ENCODE data around the gene RGCC. TPM values are rescaled to one million over a fixed set of nuclear protein-coding genes. Genes with fewer than 3 reads are reported as not detected.
"Not testable (repeated sequence)": the region's sequence is repeated elsewhere in the genome, so short reads cannot be mapped to it uniquely, and the experiment has no call there.

The RGCC gene
- polyA plus RNA-seq = 6.8 TPM

- no peaks in the 10 kb centered on the region for H3K36me3 Mint-ChIP-seq
- peaks cover 39% of the 10 kb centered on the region for H3K27me3 Mint-ChIP-seq
- H3K4me3 Mint-ChIP-seq = peak within 1 kb of the TSS; percentile 74 to 92 (median 87)
- H3K4me1 Mint-ChIP-seq = peaks cover 10 to 19% (median 19%) of the 10 kb centered on the region in 3 donors
- peak within 1 kb of the TSS; percentile 73 to 96 (median 90) for H3K27ac Mint-ChIP-seq
- H3K9me3 Mint-ChIP-seq = no peaks in the 10 kb centered on the region
Measured at GRCh38 chr13:41456768-41457588, at the start of gene RGCC. Gene RGCC, plus strand, starts transcription at chr13:41457550. Its CDS starts 158 bp downstream, at chr13:41457708.

GRCh38 chr13:41408121-41408520 lies 49.2 kb upstream of the RGCC start:
- Mint-ChIP-seq H3K9me3 (no peaks in the 10 kb centered on the region), H3K4me3 (no peak overlapping the region), H3K4me1 (no peaks in the 10 kb centered on the region), H3K27ac (no peak overlapping the region), H3K36me3 (no peaks in the 10 kb centered on the region), H3K27me3 (peaks cover 4% of the 10 kb centered on the region)

GRCh38 chr13:41408746-41409145 lies 48.6 kb upstream of the RGCC start:
- peaks cover 4% of the 10 kb centered on the region for H3K27me3 Mint-ChIP-seq
- no peaks in the 10 kb centered on the region for H3K9me3 Mint-ChIP-seq
- no peaks in the 10 kb centered on the region for H3K4me1 Mint-ChIP-seq
- H3K4me3 Mint-ChIP-seq = no peak overlapping the region
- H3K27ac Mint-ChIP-seq = no peak overlapping the region
- H3K36me3 Mint-ChIP-seq = no peaks in the 10 kb centered on the region

- H3K36me3 Mint-ChIP-seq = no peaks in the 10 kb centered on the region
- no peak overlapping the region for H3K4me3 Mint-ChIP-seq
- H3K9me3 Mint-ChIP-seq = no peaks in the 10 kb centered on the region
- peaks cover 4% of the 10 kb centered on the region for H3K27me3 Mint-ChIP-seq
- H3K27ac Mint-ChIP-seq = no peak overlapping the region
- H3K4me1 Mint-ChIP-seq = no peaks in the 10 kb centered on the region
Measured at GRCh38 chr13:41409611-41410010, 47.7 kb upstream of the RGCC start.

- no peaks in the 10 kb centered on the region for H3K9me3 Mint-ChIP-seq
- H3K4me1 Mint-ChIP-seq = no peaks in the 10 kb centered on the region
- no peak overlapping the region for H3K27ac Mint-ChIP-seq
- H3K36me3 Mint-ChIP-seq = no peaks in the 10 kb centered on the region
- H3K27me3 Mint-ChIP-seq = peaks cover 4% of the 10 kb centered on the region
- H3K4me3 Mint-ChIP-seq = no peak overlapping the region
Measured at GRCh38 chr13:41411060-41411459, 46.3 kb upstream of the RGCC start.

GRCh38 chr13:41411522-41411921 lies 45.8 kb upstream of the RGCC start:
- H3K4me1 Mint-ChIP-seq = no peaks in the 10 kb centered on the region
- no peak overlapping the region for H3K27ac Mint-ChIP-seq
- H3K36me3 Mint-ChIP-seq = no peaks in the 10 kb centered on the region
- peaks cover 4% of the 10 kb centered on the region for H3K27me3 Mint-ChIP-seq
- no peaks in the 10 kb centered on the region for H3K9me3 Mint-ChIP-seq
- H3K4me3 Mint-ChIP-seq = no peak overlapping the region

- peaks cover 0 to 3% (median 1%) of the 10 kb centered on the region in 3 donors for H3K9me3 Mint-ChIP-seq
- H3K4me3 Mint-ChIP-seq = no peak overlapping the region
- H3K4me1 Mint-ChIP-seq = no peaks in the 10 kb centered on the region
- no peaks in the 10 kb centered on the region for H3K36me3 Mint-ChIP-seq
- peaks cover 4% of the 10 kb centered on the region for H3K27me3 Mint-ChIP-seq
- no peak overlapping the region for H3K27ac Mint-ChIP-seq
Measured at GRCh38 chr13:41413872-41414271, 43.5 kb upstream of the RGCC start.

GRCh38 chr13:41416276-41416675 lies 41.1 kb upstream of the RGCC start:
- no peaks in the 10 kb centered on the region for H3K27me3 Mint-ChIP-seq
- H3K27ac Mint-ChIP-seq = no peak overlapping the region

GRCh38 chr13:41418027-41418426 lies 39.3 kb upstream of the RGCC start:
- Mint-ChIP-seq H3K9me3 (peaks cover 0 to 3% (median 1%) of the 10 kb centered on the region in 3 donors), H3K4me3 (no peak overlapping the region), H3K36me3 (no peaks in the 10 kb centered on the region), H3K27ac (no peak overlapping the region), H3K4me1 (no peaks in the 10 kb centered on the region), H3K27me3 (no peaks in the 10 kb centered on the region)

More at GRCh38 chr13:41416276-41416675, 41.1 kb upstream of the RGCC start:
- H3K4me1 Mint-ChIP-seq = no peaks in the 10 kb centered on the region
- no peaks in the 10 kb centered on the region for H3K36me3 Mint-ChIP-seq
- no peak overlapping the region for H3K4me3 Mint-ChIP-seq
- H3K9me3 Mint-ChIP-seq = peaks cover 0 to 3% (median 1%) of the 10 kb centered on the region in 3 donors

- H3K27ac Mint-ChIP-seq = no peak overlapping the region
- H3K36me3 Mint-ChIP-seq = no peaks in the 10 kb centered on the region
- no peaks in the 10 kb centered on the region for H3K4me1 Mint-ChIP-seq
- peaks cover 1% of the 10 kb centered on the region for H3K27me3 Mint-ChIP-seq
- peaks cover 0 to 3% (median 1%) of the 10 kb centered on the region in 3 donors for H3K9me3 Mint-ChIP-seq
- no peak overlapping the region for H3K4me3 Mint-ChIP-seq
Measured at GRCh38 chr13:41418731-41419130, 38.6 kb upstream of the RGCC start.

- H3K4me3 Mint-ChIP-seq = no peak overlapping the region
- no peaks in the 10 kb centered on the region for H3K36me3 Mint-ChIP-seq
- H3K27me3 Mint-ChIP-seq = peaks cover 2% of the 10 kb centered on the region
- H3K4me1 Mint-ChIP-seq = no peaks in the 10 kb centered on the region
- peaks cover 0 to 3% (median 1%) of the 10 kb centered on the region in 3 donors for H3K9me3 Mint-ChIP-seq
- no peak overlapping the region for H3K27ac Mint-ChIP-seq
Measured at GRCh38 chr13:41419206-41419605, 38.1 kb upstream of the RGCC start.

GRCh38 chr13:41420146-41420545 lies 37.2 kb upstream of the RGCC start:
- Mint-ChIP-seq H3K27me3 (peaks cover 2% of the 10 kb centered on the region), H3K27ac (no peak overlapping the region), H3K4me1 (no peaks in the 10 kb centered on the region), H3K9me3 (peaks cover 0 to 3% (median 1%) of the 10 kb centered on the region in 3 donors), H3K36me3 (no peaks in the 10 kb centered on the region), H3K4me3 (no peak overlapping the region)

- H3K4me1 Mint-ChIP-seq, H3K4me3 Mint-ChIP-seq, H3K27me3 Mint-ChIP-seq, H3K27ac Mint-ChIP-seq, H3K36me3 Mint-ChIP-seq, H3K9me3 Mint-ChIP-seq: not testable (repeated sequence)
Measured at GRCh38 chr13:41421330-41421729, 36.0 kb upstream of the RGCC start.

GRCh38 chr13:41421983-41422382 lies 35.4 kb upstream of the RGCC start:
- not testable (repeated sequence) for H3K9me3 Mint-ChIP-seq, H3K27ac Mint-ChIP-seq, H3K27me3 Mint-ChIP-seq, H3K4me1 Mint-ChIP-seq, H3K4me3 Mint-ChIP-seq, H3K36me3 Mint-ChIP-seq

GRCh38 chr13:41423259-41423658 lies 34.1 kb upstream of the RGCC start:
- not testable (repeated sequence) for H3K9me3 Mint-ChIP-seq, H3K36me3 Mint-ChIP-seq, H3K27ac Mint-ChIP-seq, H3K4me3 Mint-ChIP-seq, H3K4me1 Mint-ChIP-seq
- H3K27me3 Mint-ChIP-seq = peaks cover 11% of the 10 kb centered on the region

GRCh38 chr13:41424675-41425074 lies 32.7 kb upstream of the RGCC start:
- H3K27ac Mint-ChIP-seq, H3K9me3 Mint-ChIP-seq, H3K36me3 Mint-ChIP-seq, H3K4me3 Mint-ChIP-seq, H3K4me1 Mint-ChIP-seq: not testable (repeated sequence)
- H3K27me3 Mint-ChIP-seq = peaks cover 11% of the 10 kb centered on the region

Measured in IgD-negative memory B cell (primary cell).